ENCODE data around the gene IL17C. TPM values are rescaled to one million over a fixed set of nuclear protein-coding genes. Genes with fewer than 3 reads are reported as not detected.

Gene IL17C
- total and polyA plus RNA-seq, 2 donors (not counting 3 experiments of a cell fraction or from before 2014, with no cell fraction given): 0.17 TPM; not detected in 1

GRCh38 chr16:88633684-88634140 is 4.7 kb upstream of the IL17C start:
- FAIRE-seq (no peak), DNase-seq (ENCODE audit: low read depth, low spot score) (peak; percentile 7)
- Histone ChIP-seq H3K79me2 (ENCODE audit: control insufficient read depth, insufficient read depth, low read length) (no peaks in the 10 kb centered on the region), H2AFZ (ENCODE audit: low read depth, low read length) (no peak overlapping the region), H3K27ac (ENCODE audit: insufficient read depth, low read depth, low read length) (no peak overlapping the region), H3K9ac (replicated peaks; ENCODE audit: extremely low read depth, insufficient read depth, low read length) (no peak overlapping the region), H3K9me1 (replicated peaks; ENCODE audit: control insufficient read depth, extremely low read depth, insufficient read depth, low read length) (no peaks in the 10 kb centered on the region), H3K9me3 (replicated peaks; ENCODE audit: control insufficient read depth, insufficient read depth, low read length) (no peaks in the 10 kb centered on the region), H4K20me1 (replicated peaks; ENCODE audit: control insufficient read depth, extremely low read depth, insufficient read depth, low read length) (no peaks in the 10 kb centered on the region), H3K4me3 (replicated peaks in 1 of 3; ENCODE audit: insufficient read depth in 1 of 3, low read depth in 1 of 3, low read length in 3 of 3) (peak overlapping the region in 1 of 3 experiments; percentile 38), H3K4me1 (ENCODE audit: control insufficient read depth, extremely low read depth, insufficient read depth, low read length) (peaks cover 8% of the 10 kb centered on the region), H3K4me2 (ENCODE audit: insufficient read depth, low read length) (no peak overlapping the region), H3K36me3 (ENCODE audit: control insufficient read depth in 2 of 2, extremely low read depth in 1 of 2, insufficient read depth in 2 of 2, low read length in 2 of 2) (peaks cover 2 to 4% of the 10 kb centered on the region in 2 experiments), H3K27me3 (ENCODE audit: control insufficient read depth in 2 of 2, insufficient read depth in 2 of 2, low read length in 2 of 2) (peaks cover 0 to 5% of the 10 kb centered on the region in 2 experiments)
- CTCF ChIA-PET: interaction anchor here (0.7 kb wide), 1 partner anchor 71 kb away, joined by 3 read pairs; no protein-coding TSS in a partner anchor
- TF ChIP-seq CTCF (IDR thresholded peaks at IDR 0.05; ENCODE audit: extremely low read depth in 1 of 2, insufficient read depth in 1 of 2, low read depth in 1 of 2, low read length in 2 of 2): peak in 1 of 2 donors; percentile 43
- no peak for TF ChIP-seq MAX (IDR thresholded peaks at IDR 0.05; ENCODE audit: insufficient read depth, insufficient read length)
- no peak for TF ChIP-seq JUN (IDR thresholded peaks at IDR 0.05; ENCODE audit: borderline replicate concordance, insufficient read depth, insufficient read length, low read depth)
- no peak for TF ChIP-seq GATA2 (IDR thresholded peaks at IDR 0.05; ENCODE audit: insufficient read depth, insufficient read length, low read depth, low read length)
- TF ChIP-seq POLR2A (IDR thresholded peaks at IDR 0.05; ENCODE audit: low read depth, low read length): no peak
- POLR2A ChIA-PET: no interaction called here
- dilution Hi-C loops (cut with MboI; ENCODE audit: extremely low pct_ligation_motif_present, low sequenced_read_pairs) (no loop called here), intact Hi-C loops (cut with micrococcal nuclease) (loop anchor here (2.0 kb wide), 1 partner anchor 29 kb away; the partner anchor contains the start of gene MVD)
- BruUV-seq (replicated peaks): no TSS peak

Data from endothelial cell of umbilical vein (primary cell).